HCT116 (cell line): ENCODE measurements around the gene KIAA1549.

ENCODE experiments used
- CEBPB ChIP-seq: IDR thresholded peaks from 2 replicates; pipeline ENCODE4 v1.6.1; 2012; ENCODE audit warnings: low read depth
- EZH2phosphoT487 ChIP-seq: fragments of 200-600 bp; IDR thresholded peaks from 2 replicates; pipeline ENCODE4 v1.6.1; 2018; ENCODE audit warnings: antibody characterized with exemption, borderline replicate concordance
- JUND ChIP-seq: IDR thresholded peaks from 2 replicates; pipeline ENCODE4 v1.6.1; 2012
- POLR2A ChIP-seq: IDR thresholded peaks from 2 replicates; pipeline ENCODE4 v1.7.0; 2011; ENCODE audit warnings: borderline replicate concordance; ENCODE audit not compliant: insufficient read depth, insufficient read length; ENCODE audit errors: extremely low read depth
- POLR2AphosphoS5 ChIP-seq: IDR thresholded peaks from 2 replicates; pipeline ENCODE4 v1.6.1; 2011; ENCODE audit warnings: mild to moderate bottlenecking, low read depth, low read length, moderate library complexity
- RAD21 ChIP-seq: IDR thresholded peaks from 2 replicates; pipeline ENCODE4 v1.6.1; 2012; ENCODE audit warnings: low read depth, mild to moderate bottlenecking
- SRF ChIP-seq: IDR thresholded peaks from 2 replicates; pipeline ENCODE4 v1.6.1; 2012; ENCODE audit warnings: low read depth
- YY1 ChIP-seq: IDR thresholded peaks from 2 replicates; pipeline ENCODE4 v1.6.1; 2011; ENCODE audit warnings: low read length, low read depth, moderate library complexity, mild to moderate bottlenecking; ENCODE audit not compliant: insufficient replicate concordance; ENCODE audit errors: extremely low read depth
- TF ChIP-seq, protein P1 (sequence below), 3 experiments: fragments of 200-600 bp in 1 of 3; sonication (generic) in 1 of 3; IDR thresholded peaks in 2 of 3; conservative IDR thresholded peaks in 1 of 3; 2 replicates each; pipeline ENCODE4 v1.5.1; 2012 to 2017; ENCODE audit warnings: low read depth in 2 of 3, low read length in 2 of 3, antibody characterized with exemption in 1 of 3, borderline replicate concordance in 1 of 3, control low read depth in 1 of 3, mild to moderate bottlenecking in 1 of 3, mixed read lengths in 1 of 3, mixed run types in 1 of 3, moderate library complexity in 1 of 3; ENCODE audit not compliant: insufficient read depth in 1 of 3
- TF ChIP-seq, protein P2 (sequence below): IDR thresholded peaks from 2 replicates; pipeline ENCODE4 v1.6.1; 2012; ENCODE audit warnings: low read depth

DNA sequence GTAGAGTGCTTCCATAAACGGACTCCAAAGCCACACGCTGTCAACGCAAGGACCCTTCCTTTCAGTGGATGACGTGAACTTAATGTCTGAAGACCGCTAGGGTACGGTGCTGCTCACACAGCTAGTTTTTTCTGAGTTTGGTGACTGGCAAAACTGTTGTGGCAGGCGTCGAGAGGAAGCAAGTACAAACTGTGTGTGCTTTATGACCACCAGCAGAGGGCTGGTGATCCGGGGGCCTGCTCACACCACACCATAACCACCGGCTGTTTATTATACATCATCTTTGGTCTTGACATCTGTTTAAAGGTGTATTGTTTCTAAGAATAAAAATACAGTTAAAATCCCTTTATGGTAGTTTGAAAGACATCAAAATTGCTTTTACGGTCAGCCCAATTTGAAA, 146.1 kb downstream of the KIAA1549 start:
- TF ChIP-seq SRF (no peak), POLR2A (no peak), YY1 (no peak), JUND (no peak), POLR2AphosphoS5 (no peak), EZH2phosphoT487 (no peak), CEBPB (no peak), RAD21 (no peak)
- TF ChIP-seq, protein P1, sequence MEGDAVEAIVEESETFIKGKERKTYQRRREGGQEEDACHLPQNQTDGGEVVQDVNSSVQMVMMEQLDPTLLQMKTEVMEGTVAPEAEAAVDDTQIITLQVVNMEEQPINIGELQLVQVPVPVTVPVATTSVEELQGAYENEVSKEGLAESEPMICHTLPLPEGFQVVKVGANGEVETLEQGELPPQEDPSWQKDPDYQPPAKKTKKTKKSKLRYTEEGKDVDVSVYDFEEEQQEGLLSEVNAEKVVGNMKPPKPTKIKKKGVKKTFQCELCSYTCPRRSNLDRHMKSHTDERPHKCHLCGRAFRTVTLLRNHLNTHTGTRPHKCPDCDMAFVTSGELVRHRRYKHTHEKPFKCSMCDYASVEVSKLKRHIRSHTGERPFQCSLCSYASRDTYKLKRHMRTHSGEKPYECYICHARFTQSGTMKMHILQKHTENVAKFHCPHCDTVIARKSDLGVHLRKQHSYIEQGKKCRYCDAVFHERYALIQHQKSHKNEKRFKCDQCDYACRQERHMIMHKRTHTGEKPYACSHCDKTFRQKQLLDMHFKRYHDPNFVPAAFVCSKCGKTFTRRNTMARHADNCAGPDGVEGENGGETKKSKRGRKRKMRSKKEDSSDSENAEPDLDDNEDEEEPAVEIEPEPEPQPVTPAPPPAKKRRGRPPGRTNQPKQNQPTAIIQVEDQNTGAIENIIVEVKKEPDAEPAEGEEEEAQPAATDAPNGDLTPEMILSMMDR (IDR thresholded peaks at IDR 0.05 in 2 of 3, conservative IDR thresholded peaks at IDR 0.05 in 1 of 3; ENCODE audit: borderline replicate concordance in 1 of 3, insufficient read depth in 1 of 3, low read depth in 2 of 3, low read length in 2 of 3), result no peak
- TF ChIP-seq, protein P2, sequence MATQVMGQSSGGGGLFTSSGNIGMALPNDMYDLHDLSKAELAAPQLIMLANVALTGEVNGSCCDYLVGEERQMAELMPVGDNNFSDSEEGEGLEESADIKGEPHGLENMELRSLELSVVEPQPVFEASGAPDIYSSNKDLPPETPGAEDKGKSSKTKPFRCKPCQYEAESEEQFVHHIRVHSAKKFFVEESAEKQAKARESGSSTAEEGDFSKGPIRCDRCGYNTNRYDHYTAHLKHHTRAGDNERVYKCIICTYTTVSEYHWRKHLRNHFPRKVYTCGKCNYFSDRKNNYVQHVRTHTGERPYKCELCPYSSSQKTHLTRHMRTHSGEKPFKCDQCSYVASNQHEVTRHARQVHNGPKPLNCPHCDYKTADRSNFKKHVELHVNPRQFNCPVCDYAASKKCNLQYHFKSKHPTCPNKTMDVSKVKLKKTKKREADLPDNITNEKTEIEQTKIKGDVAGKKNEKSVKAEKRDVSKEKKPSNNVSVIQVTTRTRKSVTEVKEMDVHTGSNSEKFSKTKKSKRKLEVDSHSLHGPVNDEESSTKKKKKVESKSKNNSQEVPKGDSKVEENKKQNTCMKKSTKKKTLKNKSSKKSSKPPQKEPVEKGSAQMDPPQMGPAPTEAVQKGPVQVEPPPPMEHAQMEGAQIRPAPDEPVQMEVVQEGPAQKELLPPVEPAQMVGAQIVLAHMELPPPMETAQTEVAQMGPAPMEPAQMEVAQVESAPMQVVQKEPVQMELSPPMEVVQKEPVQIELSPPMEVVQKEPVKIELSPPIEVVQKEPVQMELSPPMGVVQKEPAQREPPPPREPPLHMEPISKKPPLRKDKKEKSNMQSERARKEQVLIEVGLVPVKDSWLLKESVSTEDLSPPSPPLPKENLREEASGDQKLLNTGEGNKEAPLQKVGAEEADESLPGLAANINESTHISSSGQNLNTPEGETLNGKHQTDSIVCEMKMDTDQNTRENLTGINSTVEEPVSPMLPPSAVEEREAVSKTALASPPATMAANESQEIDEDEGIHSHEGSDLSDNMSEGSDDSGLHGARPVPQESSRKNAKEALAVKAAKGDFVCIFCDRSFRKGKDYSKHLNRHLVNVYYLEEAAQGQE, result no peak
